NCI-H2227 (cell line): ENCODE results near the gene LINC00632.

Source experiments
- DNase-seq: peaks from one replicate; lab custom pipeline; 2025; ENCODE audit not compliant: unreplicated experiment; lab: John Stamatoyannopoulos, UW

LINC00632 gene

GRCh38 chrX:140764401-140764919, 54.9 kb downstream of the LINC00632 start:
- no peak for DNase-seq

DNA sequence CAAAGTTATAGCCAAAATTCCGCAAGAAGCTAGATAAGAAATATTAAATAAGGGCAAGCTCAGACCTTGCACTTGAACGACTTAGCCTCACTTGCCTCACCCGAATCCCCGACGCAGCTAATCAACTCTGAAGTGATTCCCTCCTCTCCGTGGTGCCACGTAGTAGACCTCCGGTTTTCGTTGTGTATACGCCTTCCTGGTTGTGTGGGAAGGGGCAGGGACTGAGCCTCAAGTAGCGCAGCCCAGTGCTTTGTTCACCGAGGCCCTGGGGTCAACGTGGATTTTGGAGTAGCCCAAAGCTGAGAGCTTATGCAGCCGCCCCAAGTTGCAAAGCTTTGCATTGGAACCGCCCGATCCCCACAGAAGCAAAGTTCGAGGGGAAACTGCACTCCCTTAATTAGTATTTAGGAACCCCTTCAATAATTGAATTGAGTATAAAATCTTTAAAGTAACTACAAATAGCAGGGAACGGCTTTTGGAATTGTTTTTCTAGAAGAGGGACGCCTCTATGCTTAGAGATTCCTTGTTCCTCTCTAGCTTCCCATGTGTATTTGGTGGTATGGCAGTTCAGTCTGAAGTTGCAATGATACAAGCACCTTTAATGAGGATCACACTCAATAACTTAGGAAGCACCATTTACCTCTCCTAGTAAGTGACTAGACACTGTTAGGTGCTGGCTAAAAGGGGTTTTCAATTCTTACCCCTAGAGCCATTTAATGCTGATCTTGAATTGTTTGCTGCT, 55.7 kb downstream of the LINC00632 start:
- DNase-seq, result no peak

DNA sequence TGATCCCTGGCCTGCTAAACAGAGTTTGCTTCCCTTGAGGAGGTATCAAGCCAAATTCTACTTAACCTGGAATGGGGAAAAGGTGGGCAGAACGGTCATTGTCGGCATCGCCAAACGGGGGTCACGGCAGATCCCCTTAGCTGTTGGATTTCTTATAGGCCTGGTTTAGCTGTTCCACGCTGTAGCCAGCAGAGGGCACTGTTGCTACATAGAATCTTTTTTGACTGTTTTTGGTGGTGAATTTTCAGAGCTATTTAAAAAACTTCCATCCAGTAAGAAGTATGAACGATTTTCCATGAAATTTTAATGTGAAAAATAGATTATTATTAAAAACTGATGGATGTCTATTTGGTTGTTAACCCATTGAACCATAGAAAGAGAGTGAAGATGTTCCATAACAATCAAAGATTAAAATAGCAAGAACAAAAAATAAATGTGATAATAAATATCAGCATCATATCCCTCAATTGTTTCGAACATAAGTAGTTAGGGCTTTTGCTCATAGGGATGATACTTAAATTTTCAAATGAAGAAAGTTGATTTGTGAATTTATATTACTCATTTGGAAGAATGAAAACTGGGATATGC, 56.6 kb downstream of the LINC00632 start:
- DNase-seq, result peak; percentile 58

DNA sequence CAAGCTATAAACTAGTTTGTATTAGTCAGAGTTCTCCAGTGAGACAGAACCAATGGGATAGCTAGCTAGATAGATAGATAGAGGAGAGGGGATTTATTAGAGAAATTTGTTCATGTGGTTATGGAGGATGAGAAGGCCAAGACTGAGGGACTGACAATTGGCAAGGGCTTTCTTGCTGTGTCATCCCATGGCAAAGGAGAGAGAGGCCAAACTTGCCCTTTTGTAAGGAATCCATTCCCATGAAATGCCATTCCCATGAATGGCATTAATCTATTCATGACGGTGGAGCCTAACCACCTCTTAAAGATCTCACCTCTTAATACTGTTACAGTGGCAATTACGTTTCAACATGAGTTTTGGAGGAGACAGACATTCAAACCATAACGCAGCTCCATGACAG, 58.1 kb downstream of the LINC00632 start:
- no peak for DNase-seq

DNA sequence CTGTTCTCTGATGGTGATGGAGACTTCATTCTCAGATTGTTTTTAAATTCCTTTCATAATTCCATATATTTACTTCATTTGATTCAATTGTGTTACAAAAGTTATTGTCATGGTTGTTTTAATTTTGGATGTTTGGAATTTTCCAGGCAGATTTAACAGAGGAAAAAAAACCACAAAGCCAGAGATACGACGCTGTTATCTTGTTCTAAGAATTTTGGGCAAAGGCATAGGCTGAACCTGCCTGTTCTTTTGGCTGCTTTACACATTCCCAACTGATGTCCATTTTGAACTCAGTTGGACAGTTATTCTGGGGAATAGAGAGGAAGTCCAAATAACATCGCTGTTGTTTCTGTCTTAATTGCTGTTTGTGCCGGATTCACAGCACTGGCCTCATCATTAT, 65.7 kb downstream of the LINC00632 start:
- no peak for DNase-seq

- no peak for DNase-seq
Measured at GRCh38 chrX:140776320-140776719, 66.8 kb downstream of the LINC00632 start.

DNA sequence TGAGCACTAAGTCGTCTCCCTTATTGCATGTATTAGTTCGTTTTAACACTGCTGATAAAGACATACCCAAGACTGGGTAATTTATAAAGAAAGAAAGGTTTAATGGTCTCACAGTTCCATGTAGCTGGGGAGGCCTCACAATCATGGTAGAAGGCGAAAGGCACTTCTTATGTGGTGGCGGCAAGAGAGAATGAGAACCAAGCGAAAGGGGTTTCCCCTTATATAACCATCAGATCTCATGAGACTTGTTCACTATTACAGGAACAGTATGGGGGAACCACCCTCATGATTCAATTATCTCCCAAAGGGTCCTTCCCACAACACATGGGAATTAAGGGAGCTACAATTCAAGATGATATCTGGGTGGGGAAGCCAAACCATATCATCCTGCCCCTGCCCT, 85.1 kb downstream of the LINC00632 start:
- no peak for DNase-seq

- no peak for DNase-seq
Measured at GRCh38 chrX:140799216-140799615, 89.7 kb downstream of the LINC00632 start.

GRCh38 chrX:140804292-140804691, 94.7 kb downstream of the LINC00632 start:
- no peak for DNase-seq

- no peak for DNase-seq
Measured at GRCh38 chrX:140815868-140816267, 106.3 kb downstream of the LINC00632 start.

DNA sequence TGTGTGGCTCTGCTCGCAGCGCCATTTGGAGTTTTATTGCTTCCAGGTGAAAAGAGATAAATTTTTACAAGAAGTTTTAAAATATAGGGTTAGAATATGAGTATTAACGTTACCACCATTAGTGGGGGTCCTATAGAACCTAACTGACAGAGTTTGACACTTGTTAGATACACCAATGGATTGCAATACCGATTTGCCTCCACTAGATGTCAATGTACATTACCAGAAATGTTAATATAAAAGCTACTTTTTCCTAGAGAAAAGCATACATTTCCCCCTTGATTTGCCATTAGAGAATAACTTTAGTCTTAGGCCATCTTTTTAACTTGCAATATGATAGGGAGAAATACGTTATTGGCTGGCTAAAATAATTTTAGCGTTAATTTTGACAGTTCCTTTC, 108.4 kb downstream of the LINC00632 start:
- DNase-seq, result peak; percentile 17

DNA sequence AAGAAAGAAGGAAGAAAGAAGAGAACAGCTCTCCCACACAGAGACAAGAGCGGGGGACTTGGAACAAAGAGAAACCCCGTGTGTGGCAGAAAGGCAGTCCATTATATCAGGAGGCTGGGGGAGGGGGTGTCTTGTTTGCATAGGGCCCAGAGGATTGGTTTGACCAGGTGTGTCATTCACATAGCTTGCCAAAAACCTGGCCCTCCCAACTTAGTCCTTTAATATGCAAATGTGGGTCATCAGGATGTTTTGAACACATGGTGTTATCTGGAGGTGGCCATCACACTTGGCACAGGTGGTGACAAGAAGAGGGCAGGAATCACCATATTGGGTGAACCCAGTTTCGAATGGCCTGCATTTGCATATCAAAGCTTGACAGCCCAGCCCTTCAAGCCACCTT, 111.7 kb downstream of the LINC00632 start:
- DNase-seq, result no peak

- DNase-seq, result no peak
Measured at GRCh38 chrX:140822184-140822583, 112.6 kb downstream of the LINC00632 start.

- DNase-seq, result no peak
Measured at GRCh38 chrX:140822861-140823260, 113.3 kb downstream of the LINC00632 start.

DNA sequence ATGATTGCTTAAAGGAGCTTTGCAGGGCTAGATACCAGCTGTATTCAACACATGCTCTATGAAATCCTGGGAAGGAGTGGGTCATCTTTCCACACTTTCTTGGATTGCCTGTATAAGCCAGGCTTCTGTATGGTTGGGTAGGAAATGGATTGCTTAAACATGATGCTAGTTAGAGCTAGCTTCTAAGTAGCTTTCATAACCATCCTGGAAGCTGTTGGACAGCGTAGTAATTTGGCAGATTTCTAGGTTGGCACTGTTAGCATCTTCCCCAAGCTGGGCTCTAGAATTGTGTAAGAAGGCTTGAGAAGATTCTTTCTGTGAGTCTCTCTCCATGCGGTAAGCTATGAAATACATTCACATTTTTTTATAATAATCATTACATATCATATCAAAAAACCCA, 127.3 kb downstream of the LINC00632 start:
- no peak for DNase-seq
